HepG2 (cell line): ENCODE measurements around the gene PLEKHA5. TPM values are rescaled to one million over a fixed set of nuclear protein-coding genes. Genes with fewer than 3 reads are reported as not detected.
"Not testable (repeated sequence)": the region's sequence is repeated elsewhere in the genome, so short reads cannot be mapped to it uniquely, and the experiment has no call there.

Experiments used
- ATAC-seq: fragments of 200-7000 bp; cut with Tn5 transposase; 3 replicates; pipeline ENCODE4 v1.9.1; 2020; ENCODE audit warnings: mild to moderate bottlenecking, moderate library complexity
- BruUV-seq: library from RNA; stranded (reverse); fragments of 400-500 nt; replicated peaks from 2 replicates; lab custom pipeline; 2021; lab: Mats Ljungman, UMichigan
- CTCF ChIA-PET: fragments of 300-600 bp; formaldehyde crosslinking; extraction: SDS; loops from one replicate; lab custom pipeline; 2021; ENCODE audit warnings: low total read pairs, inconsistent platforms, low intra/inter-chr PET ratio; lab: Yijun Ruan, JAX
- POLR2A ChIA-PET: fragments of 350-600 bp; sonication (Branson Sonifier 250); formaldehyde crosslinking; loops from one replicate; lab custom pipeline; 2020; ENCODE audit warnings: antibody characterized with exemption, inconsistent platforms; lab: Yijun Ruan, JAX
- DNase-seq: peaks from one replicate; pipeline ENCODE4 v3.0.0-alpha.2; 2015; ENCODE audit warnings: low spot score
- FAIRE-seq: peaks from 3 replicates; lab custom pipeline; 2011; peaks lifted over from hg19 to GRCh38; lab: Jason Lieb, UNC
- H2AFZ ChIP-seq: one replicate; pipeline ENCODE4 v1.6.1; 2011; ENCODE audit warnings: low read length, inconsistent platforms
- H3K27ac ChIP-seq: fragments of 300-600 bp; 3 replicates; pipeline ENCODE4 v1.8.0; 2011; ENCODE audit warnings: mixed run types, mild to moderate bottlenecking, mixed read lengths, low read length, inconsistent platforms; ENCODE audit not compliant: insufficient read depth; ENCODE audit errors: extremely low read length
- H3K27me3 ChIP-seq, 2 experiments: fragments of 200-600 bp in 1 of 2; 2 replicates in 1 of 2; 3 replicates in 1 of 2; pipeline versions ENCODE4 v1.6.0 to v1.8.0; 2011; ENCODE audit warnings: low read length in 2 of 2, mild to moderate bottlenecking in 2 of 2, moderate library complexity in 2 of 2, inconsistent platforms in 1 of 2; ENCODE audit not compliant: insufficient read depth in 2 of 2, control insufficient read depth in 1 of 2
- H3K36me3 ChIP-seq, 2 experiments: fragments of 200-600 bp in 1 of 2; replicated peaks in 1 of 2; 2 replicates in 1 of 2; 3 replicates in 1 of 2; pipeline versions ENCODE4 v1.5.1 to v1.8.0; 2011; ENCODE audit warnings: low read length in 2 of 2, inconsistent platforms in 1 of 2; ENCODE audit not compliant: insufficient read depth in 2 of 2, control insufficient read depth in 1 of 2
- H3K4me1 ChIP-seq: 2 replicates; pipeline ENCODE4 v1.5.1; 2012; ENCODE audit warnings: low read length, inconsistent platforms; ENCODE audit not compliant: insufficient read depth
- H3K4me2 ChIP-seq: 2 replicates; pipeline ENCODE4 v1.6.0; 2011; ENCODE audit warnings: low read depth, low read length, inconsistent platforms
- H3K4me3 ChIP-seq, 3 experiments: fragments of 200-600 bp in 1 of 3; sonication (generic), shearing (Covaris generic) in 1 of 3; replicated peaks in 1 of 3; 2 replicates each; pipeline ENCODE4 v1.5.1; 2011 to 2016; ENCODE audit warnings: low read length in 3 of 3, inconsistent platforms in 2 of 3, low read depth in 2 of 3, mild to moderate bottlenecking in 2 of 3, control low read depth in 1 of 3, mixed read lengths in 1 of 3; ENCODE audit not compliant: insufficient read depth in 1 of 3
- H3K79me2 ChIP-seq: one replicate; pipeline ENCODE4 v1.6.1; 2011; ENCODE audit warnings: low read length, inconsistent platforms; ENCODE audit not compliant: insufficient read depth
- H3K9ac ChIP-seq: 2 replicates; pipeline ENCODE4 v1.6.0; 2011; ENCODE audit warnings: mild to moderate bottlenecking, low read depth, low read length, inconsistent platforms; ENCODE audit not compliant: insufficient read depth
- H3K9me3 ChIP-seq: 2 replicates; pipeline ENCODE4 v1.5.1; 2012; ENCODE audit warnings: mild to moderate bottlenecking, low read length
- H4K20me1 ChIP-seq: 2 replicates; pipeline ENCODE4 v1.6.0; 2011; ENCODE audit warnings: inconsistent platforms, mild to moderate bottlenecking, low read length, moderate library complexity; ENCODE audit not compliant: insufficient read depth
- DPF2 ChIP-seq: sonication (generic); formaldehyde crosslinking; IDR thresholded peaks from 2 replicates; pipeline ENCODE4 v1.4.0; 2020; ENCODE audit warnings: mild to moderate bottlenecking, low read depth, missing genetic modification reagents, borderline replicate concordance
- HNF1A ChIP-seq, 2 experiments: sonication (generic) in 1 of 2; formaldehyde crosslinking in 1 of 2; IDR thresholded peaks; 2 replicates each; pipeline versions ENCODE4 v1.4.0 to v1.6.1; 2016 to 2020; ENCODE audit warnings: borderline replicate concordance in 1 of 2, low read depth in 1 of 2, mild to moderate bottlenecking in 1 of 2, missing genetic modification reagents in 1 of 2
- RFX3 ChIP-seq: IDR thresholded peaks from 2 replicates; pipeline ENCODE4 v1.6.1; 2016; ENCODE audit warnings: missing biosample characterization, missing genetic modification reagents
- ZBTB1 ChIP-seq: sonication (generic); formaldehyde crosslinking; IDR thresholded peaks from 2 replicates; pipeline ENCODE4 v1.4.0; 2020; ENCODE audit warnings: missing genetic modification reagents, borderline replicate concordance
- ZC3H13 ChIP-seq: sonication (generic); formaldehyde crosslinking; IDR thresholded peaks from 2 replicates; pipeline ENCODE4 v1.8.1; 2023; ENCODE audit warnings: mild to moderate bottlenecking, missing genetic modification reagents, moderate library complexity
- WGBS: methylation state at CpG from one replicate; pipeline ENCODE4 v1.1.6; 2017; ENCODE audit warnings: low lambda C conversion rate; 5-methylcytosine and 5-hydroxymethylcytosine counted together
- in situ Hi-C: cut with HindIII; loops from 2 replicates; pipeline ENCODE4 v1.10.0; 2017; ENCODE audit warnings: low pct_unique_long_range_greater_than_20kb; ENCODE audit not compliant: extremely low pct_ligation_motif_present
- intact Hi-C: fragments of 100-400 bp; cut with micrococcal nuclease; formaldehyde crosslinking; loops from one replicate; pipeline ENCODE4 v1.10.0; 2022; ENCODE audit not compliant: unreplicated experiment
- polyA plus RNA-seq, 8 experiments: library from polyadenylated mRNA; depleted of rRNA in 3 of 8; stranded (reverse) in 7 of 8; unstranded in 1 of 8; fragments of >200 nt; fragmentation: Illumina TruSeq in 4 of 8; extraction: Trizol in 4 of 8; gene quantifications; 2 replicates each; pipeline versions ENCODE4 v1.2.1 to v1.2.3, GENCODE V29; 2011 to 2016; ENCODE audit warnings: low read depth in 4 of 8, missing spikeins in 1 of 8, mixed read lengths in 1 of 8; ENCODE audit not compliant: insufficient read depth in 1 of 8
- total RNA-seq, 5 experiments: library from RNA; depleted of rRNA; stranded (reverse); fragments of >200 nt; fragmentation: Illumina TruSeq; extraction: Trizol; gene quantifications; 2 replicates each; pipeline ENCODE4 v1.2.3, GENCODE V29; 2016; ENCODE audit warnings: low read depth in 1 of 5

PLEKHA5 gene
- total and polyA plus RNA-seq, 2 of the 13 experiments (the other 11 are each of a cell fraction or from before 2014, with no cell fraction given), result 4.2 to 15.4 TPM

GRCh38 chr12:19412844-19413243 lies 283.3 kb downstream of the PLEKHA5 start (continued):
- TF ChIP-seq ZC3H13 (CRISPR knock-in tag), result no peak
- no peak for TF ChIP-seq ZBTB1
- no peak for TF ChIP-seq HNF1A (IDR thresholded peaks at IDR 0.05; ENCODE audit: low read depth)
- no peak for TF ChIP-seq HNF1A (CRISPR knock-in tag; IDR thresholded peaks at IDR 0.05; ENCODE audit: borderline replicate concordance)
- no peak for TF ChIP-seq DPF2 (CRISPR knock-in tag)

GRCh38 chr12:19413582-19413981 lies 284.0 kb downstream of the PLEKHA5 start:
- FAIRE-seq, H3K79me2 ChIP-seq, CTCF ChIA-PET, H4K20me1 ChIP-seq, H3K36me3 ChIP-seq, H3K27me3 ChIP-seq, H3K27ac ChIP-seq, ATAC-seq, in situ Hi-C loops, BruUV-seq, H2AFZ ChIP-seq, H3K9me3 ChIP-seq, intact Hi-C loops, H3K4me3 ChIP-seq, H3K9ac ChIP-seq, H3K4me2 ChIP-seq, H3K4me1 ChIP-seq, DNase-seq: not testable (repeated sequence)
- POLR2A ChIA-PET, result interaction anchor here (1.4 kb wide), 1 partner anchor 11 kb away, joined by 3 read pairs; no protein-coding TSS in a partner anchor
- 75% methylated on average over 5 of the region's 5 CpGs for WGBS
- TF ChIP-seq RFX3 (CRISPR knock-in tag), result peak; percentile 36; the same call in 1 of the 2 replicates
